GM12892 (cell line): ENCODE measurements around the gene MAGEA9B.
"Not testable (repeated sequence)": the region's sequence is repeated elsewhere in the genome, so short reads cannot be mapped to it uniquely, and the experiment has no call there.

Source experiments
- POLR2A ChIP-seq: IDR thresholded peaks from 2 replicates; pipeline ENCODE4 v1.6.1; 2011; ENCODE audit warnings: low read depth, low read length, control low read depth
- TAF1 ChIP-seq: IDR thresholded peaks from 2 replicates; pipeline ENCODE4 v1.6.1; 2011; ENCODE audit warnings: low read depth, mild to moderate bottlenecking, control low read depth, low read length, borderline replicate concordance

DNA sequence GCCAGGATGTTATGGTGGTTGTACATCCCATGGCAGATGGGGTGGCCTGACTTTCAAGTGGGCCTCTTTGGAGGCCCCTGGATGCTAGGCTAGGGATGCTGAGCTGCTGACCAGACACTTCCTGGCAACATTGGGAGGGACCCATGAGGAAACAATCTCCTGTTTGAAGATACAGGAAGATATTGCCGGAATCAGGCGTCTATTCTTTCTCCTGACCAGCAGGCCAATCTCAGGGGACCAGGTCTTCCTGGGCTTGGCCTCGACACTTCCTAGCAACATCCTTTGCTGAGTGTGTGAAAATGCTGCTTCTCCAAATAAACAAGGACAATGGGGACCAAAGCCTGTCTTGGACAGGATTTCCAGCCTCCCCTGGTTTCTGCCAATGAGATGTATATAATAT is 39.5 kb downstream of the MAGEA9B start:
- TF ChIP-seq POLR2A, TAF1: not testable (repeated sequence)
